HepG2 (cell line): ENCODE measurements around the gene GGA3.

Source experiments
- HDAC2 ChIP-seq: sonication (generic); formaldehyde crosslinking; IDR thresholded peaks from 2 replicates; pipeline ENCODE4 v1.4.0; 2020; ENCODE audit warnings: missing genetic modification reagents
- SIN3A ChIP-seq: IDR thresholded peaks from 2 replicates; pipeline ENCODE4 v1.6.1; 2011; ENCODE audit warnings: low read depth, mild to moderate bottlenecking, control low read depth, low read length, borderline replicate concordance
- TBP ChIP-seq: sonication (generic); formaldehyde crosslinking; IDR thresholded peaks from 2 replicates; pipeline ENCODE4 v1.5.0; 2020; ENCODE audit warnings: missing genetic modification reagents
- ZNF33B ChIP-seq: sonication (generic); formaldehyde crosslinking; IDR thresholded peaks from 2 replicates; pipeline ENCODE4 v1.5.1; 2020; ENCODE audit warnings: mild to moderate bottlenecking, missing genetic modification reagents
- ZNF441 ChIP-seq: sonication (generic); formaldehyde crosslinking; IDR thresholded peaks from 2 replicates; pipeline ENCODE4 v1.7.0; 2021; ENCODE audit warnings: missing genetic modification reagents, borderline replicate concordance
- TF ChIP-seq, protein P1 (sequence below): sonication (generic); formaldehyde crosslinking; IDR thresholded peaks from 2 replicates; pipeline ENCODE4 v1.4.0; 2020; ENCODE audit warnings: missing genetic modification reagents
- TF ChIP-seq, protein P2 (sequence below): sonication (generic); formaldehyde crosslinking; IDR thresholded peaks from 2 replicates; pipeline ENCODE4 v1.4.0; 2020; ENCODE audit warnings: mild to moderate bottlenecking, missing genetic modification reagents
- TF ChIP-seq, protein P3 (sequence below): IDR thresholded peaks from 2 replicates; pipeline ENCODE4 v1.6.1; 2016; ENCODE audit warnings: low read depth, borderline replicate concordance
- TF ChIP-seq, protein P4 (sequence below): sonication (generic); formaldehyde crosslinking; IDR thresholded peaks from 2 replicates; pipeline ENCODE4 v1.5.0; 2020; ENCODE audit warnings: mild to moderate bottlenecking, missing genetic modification reagents, borderline replicate concordance
- TF ChIP-seq, protein P5 (sequence below): sonication (generic); formaldehyde crosslinking; IDR thresholded peaks from 2 replicates; pipeline ENCODE4 v1.4.0; 2020; ENCODE audit warnings: mild to moderate bottlenecking, missing genetic modification reagents
- TF ChIP-seq, protein P6 (sequence below): IDR thresholded peaks from 2 replicates; pipeline ENCODE4 v1.6.1; 2016; ENCODE audit warnings: low read depth
- TF ChIP-seq, protein P7 (sequence below): sonication (generic); formaldehyde crosslinking; IDR thresholded peaks from 2 replicates; pipeline ENCODE4 v1.5.0; 2020; ENCODE audit warnings: mild to moderate bottlenecking, missing genetic modification reagents, moderate library complexity

DNA sequence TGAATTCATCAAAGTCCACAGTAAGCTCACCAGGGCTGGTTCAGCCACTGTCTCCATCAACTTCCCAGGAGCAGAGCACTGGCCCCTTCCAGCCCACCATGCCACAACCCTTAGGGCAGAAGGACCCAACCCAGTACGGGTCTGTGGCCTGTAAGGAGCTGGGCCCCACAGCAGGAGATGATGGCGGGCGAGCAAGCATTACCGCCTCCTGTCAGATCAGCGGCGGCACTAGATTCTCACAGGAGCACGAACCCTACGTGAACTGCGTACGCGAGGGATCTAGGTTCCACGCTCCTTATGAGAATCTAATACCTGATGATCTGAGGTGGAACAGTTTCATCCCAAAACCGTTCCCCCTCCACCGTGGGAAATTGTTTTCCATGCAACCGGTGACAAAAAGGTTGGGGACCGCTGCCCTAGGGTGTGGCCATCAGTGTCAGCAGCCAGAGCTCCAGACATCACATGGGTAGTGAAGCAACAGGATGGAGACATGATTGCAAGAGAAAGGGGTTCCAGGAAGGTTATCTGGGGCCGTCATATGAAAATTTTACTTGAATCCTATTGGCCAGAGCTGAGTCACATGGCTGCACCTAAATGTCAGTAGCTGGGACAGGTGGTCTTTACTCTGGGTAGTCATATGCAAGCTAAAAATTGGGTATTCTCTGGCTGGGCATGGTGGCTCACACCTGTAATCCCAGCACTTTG, 40.2 kb upstream of the GGA3 start:
- TF ChIP-seq, protein P1, sequence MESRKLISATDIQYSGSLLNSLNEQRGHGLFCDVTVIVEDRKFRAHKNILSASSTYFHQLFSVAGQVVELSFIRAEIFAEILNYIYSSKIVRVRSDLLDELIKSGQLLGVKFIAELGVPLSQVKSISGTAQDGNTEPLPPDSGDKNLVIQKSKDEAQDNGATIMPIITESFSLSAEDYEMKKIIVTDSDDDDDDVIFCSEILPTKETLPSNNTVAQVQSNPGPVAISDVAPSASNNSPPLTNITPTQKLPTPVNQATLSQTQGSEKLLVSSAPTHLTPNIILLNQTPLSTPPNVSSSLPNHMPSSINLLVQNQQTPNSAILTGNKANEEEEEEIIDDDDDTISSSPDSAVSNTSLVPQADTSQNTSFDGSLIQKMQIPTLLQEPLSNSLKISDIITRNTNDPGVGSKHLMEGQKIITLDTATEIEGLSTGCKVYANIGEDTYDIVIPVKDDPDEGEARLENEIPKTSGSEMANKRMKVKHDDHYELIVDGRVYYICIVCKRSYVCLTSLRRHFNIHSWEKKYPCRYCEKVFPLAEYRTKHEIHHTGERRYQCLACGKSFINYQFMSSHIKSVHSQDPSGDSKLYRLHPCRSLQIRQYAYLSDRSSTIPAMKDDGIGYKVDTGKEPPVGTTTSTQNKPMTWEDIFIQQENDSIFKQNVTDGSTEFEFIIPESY (CRISPR knock-in tag): no peak
- TF ChIP-seq TBP (CRISPR knock-in tag) (no peak), ZNF33B (CRISPR knock-in tag) (no peak), ZNF441 (CRISPR knock-in tag) (no peak), SIN3A (no peak), HDAC2 (CRISPR knock-in tag) (no peak)
- TF ChIP-seq, protein P2, sequence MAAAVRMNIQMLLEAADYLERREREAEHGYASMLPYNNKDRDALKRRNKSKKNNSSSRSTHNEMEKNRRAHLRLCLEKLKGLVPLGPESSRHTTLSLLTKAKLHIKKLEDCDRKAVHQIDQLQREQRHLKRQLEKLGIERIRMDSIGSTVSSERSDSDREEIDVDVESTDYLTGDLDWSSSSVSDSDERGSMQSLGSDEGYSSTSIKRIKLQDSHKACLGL (CRISPR knock-in tag): no peak
- TF ChIP-seq, protein P3, sequence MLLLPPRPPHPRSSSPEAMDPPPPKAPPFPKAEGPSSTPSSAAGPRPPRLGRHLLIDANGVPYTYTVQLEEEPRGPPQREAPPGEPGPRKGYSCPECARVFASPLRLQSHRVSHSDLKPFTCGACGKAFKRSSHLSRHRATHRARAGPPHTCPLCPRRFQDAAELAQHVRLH (CRISPR knock-in tag): no peak
- TF ChIP-seq, protein P4, sequence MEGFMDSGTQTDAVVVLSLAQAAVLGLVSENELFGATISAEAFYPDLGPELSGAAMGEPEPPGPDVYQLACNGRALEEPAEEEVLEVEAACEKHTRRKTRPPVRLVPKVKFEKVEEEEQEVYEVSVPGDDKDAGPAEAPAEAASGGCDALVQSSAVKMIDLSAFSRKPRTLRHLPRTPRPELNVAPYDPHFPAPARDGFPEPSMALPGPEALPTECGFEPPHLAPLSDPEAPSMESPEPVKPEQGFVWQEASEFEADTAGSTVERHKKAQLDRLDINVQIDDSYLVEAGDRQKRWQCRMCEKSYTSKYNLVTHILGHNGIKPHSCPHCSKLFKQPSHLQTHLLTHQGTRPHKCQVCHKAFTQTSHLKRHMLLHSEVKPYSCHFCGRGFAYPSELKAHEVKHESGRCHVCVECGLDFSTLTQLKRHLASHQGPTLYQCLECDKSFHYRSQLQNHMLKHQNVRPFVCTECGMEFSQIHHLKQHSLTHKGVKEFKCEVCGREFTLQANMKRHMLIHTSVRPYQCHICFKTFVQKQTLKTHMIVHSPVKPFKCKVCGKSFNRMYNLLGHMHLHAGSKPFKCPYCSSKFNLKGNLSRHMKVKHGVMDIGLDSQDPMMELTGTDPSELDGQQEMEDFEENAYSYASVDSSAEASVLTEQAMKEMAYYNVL (CRISPR knock-in tag): no peak
- TF ChIP-seq, protein P5, sequence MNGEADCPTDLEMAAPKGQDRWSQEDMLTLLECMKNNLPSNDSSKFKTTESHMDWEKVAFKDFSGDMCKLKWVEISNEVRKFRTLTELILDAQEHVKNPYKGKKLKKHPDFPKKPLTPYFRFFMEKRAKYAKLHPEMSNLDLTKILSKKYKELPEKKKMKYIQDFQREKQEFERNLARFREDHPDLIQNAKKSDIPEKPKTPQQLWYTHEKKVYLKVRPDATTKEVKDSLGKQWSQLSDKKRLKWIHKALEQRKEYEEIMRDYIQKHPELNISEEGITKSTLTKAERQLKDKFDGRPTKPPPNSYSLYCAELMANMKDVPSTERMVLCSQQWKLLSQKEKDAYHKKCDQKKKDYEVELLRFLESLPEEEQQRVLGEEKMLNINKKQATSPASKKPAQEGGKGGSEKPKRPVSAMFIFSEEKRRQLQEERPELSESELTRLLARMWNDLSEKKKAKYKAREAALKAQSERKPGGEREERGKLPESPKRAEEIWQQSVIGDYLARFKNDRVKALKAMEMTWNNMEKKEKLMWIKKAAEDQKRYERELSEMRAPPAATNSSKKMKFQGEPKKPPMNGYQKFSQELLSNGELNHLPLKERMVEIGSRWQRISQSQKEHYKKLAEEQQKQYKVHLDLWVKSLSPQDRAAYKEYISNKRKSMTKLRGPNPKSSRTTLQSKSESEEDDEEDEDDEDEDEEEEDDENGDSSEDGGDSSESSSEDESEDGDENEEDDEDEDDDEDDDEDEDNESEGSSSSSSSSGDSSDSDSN: no peak
- TF ChIP-seq, protein P6, sequence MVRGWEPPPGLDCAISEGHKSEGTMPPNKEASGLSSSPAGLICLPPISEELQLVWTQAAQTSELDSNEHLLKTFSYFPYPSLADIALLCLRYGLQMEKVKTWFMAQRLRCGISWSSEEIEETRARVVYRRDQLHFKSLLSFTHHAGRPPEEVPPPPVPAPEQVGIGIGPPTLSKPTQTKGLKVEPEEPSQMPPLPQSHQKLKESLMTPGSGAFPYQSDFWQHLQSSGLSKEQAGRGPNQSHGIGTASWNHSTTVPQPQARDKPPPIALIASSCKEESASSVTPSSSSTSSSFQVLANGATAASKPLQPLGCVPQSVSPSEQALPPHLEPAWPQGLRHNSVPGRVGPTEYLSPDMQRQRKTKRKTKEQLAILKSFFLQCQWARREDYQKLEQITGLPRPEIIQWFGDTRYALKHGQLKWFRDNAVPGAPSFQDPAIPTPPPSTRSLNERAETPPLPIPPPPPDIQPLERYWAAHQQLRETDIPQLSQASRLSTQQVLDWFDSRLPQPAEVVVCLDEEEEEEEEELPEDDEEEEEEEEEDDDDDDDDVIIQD (CRISPR knock-in tag): no peak
- TF ChIP-seq, protein P7, sequence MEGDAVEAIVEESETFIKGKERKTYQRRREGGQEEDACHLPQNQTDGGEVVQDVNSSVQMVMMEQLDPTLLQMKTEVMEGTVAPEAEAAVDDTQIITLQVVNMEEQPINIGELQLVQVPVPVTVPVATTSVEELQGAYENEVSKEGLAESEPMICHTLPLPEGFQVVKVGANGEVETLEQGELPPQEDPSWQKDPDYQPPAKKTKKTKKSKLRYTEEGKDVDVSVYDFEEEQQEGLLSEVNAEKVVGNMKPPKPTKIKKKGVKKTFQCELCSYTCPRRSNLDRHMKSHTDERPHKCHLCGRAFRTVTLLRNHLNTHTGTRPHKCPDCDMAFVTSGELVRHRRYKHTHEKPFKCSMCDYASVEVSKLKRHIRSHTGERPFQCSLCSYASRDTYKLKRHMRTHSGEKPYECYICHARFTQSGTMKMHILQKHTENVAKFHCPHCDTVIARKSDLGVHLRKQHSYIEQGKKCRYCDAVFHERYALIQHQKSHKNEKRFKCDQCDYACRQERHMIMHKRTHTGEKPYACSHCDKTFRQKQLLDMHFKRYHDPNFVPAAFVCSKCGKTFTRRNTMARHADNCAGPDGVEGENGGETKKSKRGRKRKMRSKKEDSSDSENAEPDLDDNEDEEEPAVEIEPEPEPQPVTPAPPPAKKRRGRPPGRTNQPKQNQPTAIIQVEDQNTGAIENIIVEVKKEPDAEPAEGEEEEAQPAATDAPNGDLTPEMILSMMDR (CRISPR knock-in tag): no peak
